Measurements from ENCODE around the gene PVR.

DNA sequence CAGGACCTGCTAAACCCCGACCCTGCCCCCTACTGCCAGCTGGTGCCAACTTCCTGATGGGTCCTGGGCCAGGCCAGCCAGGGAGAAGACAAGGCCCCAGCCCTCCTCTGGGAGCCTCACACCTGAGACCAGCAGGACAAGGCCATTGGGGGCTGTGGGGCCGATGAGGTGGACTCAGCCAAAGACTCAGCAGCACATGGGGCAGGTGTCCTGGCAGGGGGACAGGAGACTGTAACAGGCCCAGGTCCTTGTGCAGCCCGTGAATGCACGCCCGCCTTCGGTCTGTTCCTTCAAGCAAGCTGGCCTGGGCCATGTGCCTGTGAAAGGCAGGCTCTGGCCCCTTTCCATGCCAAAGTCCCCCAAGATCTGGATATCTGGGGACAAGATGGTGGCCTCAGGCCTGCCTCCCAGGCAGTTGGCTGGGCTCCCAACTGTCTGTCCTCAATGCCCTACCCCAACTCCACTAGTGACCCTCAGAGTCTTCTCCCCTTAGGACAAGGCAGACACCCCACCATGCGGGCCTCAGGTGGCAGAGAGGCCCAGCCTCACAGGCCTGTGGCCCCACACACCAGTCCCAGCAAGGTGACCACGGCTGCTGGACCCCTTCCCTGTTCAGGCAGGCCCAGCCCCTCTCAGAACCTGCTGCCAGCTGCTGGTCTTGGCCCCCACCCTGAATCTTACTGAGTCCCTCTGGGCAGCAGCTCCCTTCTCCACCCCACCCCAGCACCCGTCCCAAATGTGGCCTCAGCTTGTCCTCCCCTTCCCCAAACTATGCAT is 39.9 kb downstream of the PVR start:
- TF ChIP-seq, protein P1, sequence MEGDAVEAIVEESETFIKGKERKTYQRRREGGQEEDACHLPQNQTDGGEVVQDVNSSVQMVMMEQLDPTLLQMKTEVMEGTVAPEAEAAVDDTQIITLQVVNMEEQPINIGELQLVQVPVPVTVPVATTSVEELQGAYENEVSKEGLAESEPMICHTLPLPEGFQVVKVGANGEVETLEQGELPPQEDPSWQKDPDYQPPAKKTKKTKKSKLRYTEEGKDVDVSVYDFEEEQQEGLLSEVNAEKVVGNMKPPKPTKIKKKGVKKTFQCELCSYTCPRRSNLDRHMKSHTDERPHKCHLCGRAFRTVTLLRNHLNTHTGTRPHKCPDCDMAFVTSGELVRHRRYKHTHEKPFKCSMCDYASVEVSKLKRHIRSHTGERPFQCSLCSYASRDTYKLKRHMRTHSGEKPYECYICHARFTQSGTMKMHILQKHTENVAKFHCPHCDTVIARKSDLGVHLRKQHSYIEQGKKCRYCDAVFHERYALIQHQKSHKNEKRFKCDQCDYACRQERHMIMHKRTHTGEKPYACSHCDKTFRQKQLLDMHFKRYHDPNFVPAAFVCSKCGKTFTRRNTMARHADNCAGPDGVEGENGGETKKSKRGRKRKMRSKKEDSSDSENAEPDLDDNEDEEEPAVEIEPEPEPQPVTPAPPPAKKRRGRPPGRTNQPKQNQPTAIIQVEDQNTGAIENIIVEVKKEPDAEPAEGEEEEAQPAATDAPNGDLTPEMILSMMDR (IDR thresholded peaks at IDR 0.05), result no peak
- TF ChIP-seq EP300 (IDR thresholded peaks at IDR 0.05), result no peak
- TF ChIP-seq POLR2AphosphoS5 (IDR thresholded peaks at IDR 0.05), result no peak
